NOMO-1 treated with DMSO at 0.1 percent for 48 hours (cell line): ENCODE results near the gene MCM5.
A peak's percentile ranks its signal among the peaks of the same experiment; 100 is the strongest.

Source experiments
- DNase-seq: peaks from one replicate; lab custom pipeline; 2025; ENCODE audit not compliant: unreplicated experiment; lab: John Stamatoyannopoulos, UW

MCM5 gene

DNA sequence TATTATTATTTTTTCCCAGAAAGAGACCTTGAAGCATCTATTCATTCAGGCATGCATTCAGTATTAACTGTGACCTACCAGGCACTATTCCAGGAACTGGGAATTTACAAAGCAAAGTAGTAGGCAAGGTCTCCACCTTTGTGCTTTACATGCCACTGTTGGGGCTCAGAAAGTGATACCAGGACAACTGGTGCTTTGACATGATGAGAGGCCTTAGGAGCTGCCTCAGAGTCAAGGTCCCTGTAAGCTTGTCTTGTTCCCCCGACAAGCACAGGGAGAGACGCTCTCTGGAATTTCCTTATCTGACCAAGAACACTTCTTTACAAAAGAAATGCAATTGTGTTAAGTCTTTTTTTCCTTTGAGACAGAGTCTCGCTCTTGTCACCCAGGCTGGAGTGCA is 21.3 kb upstream of the MCM5 start:
- DNase-seq = no peak

- DNase-seq = no peak
Measured at GRCh38 chr22:35379146-35379993, 20.6 kb upstream of the MCM5 start.

GRCh38 chr22:35380013-35380412 is 19.9 kb upstream of the MCM5 start:
- no peak for DNase-seq

DNA sequence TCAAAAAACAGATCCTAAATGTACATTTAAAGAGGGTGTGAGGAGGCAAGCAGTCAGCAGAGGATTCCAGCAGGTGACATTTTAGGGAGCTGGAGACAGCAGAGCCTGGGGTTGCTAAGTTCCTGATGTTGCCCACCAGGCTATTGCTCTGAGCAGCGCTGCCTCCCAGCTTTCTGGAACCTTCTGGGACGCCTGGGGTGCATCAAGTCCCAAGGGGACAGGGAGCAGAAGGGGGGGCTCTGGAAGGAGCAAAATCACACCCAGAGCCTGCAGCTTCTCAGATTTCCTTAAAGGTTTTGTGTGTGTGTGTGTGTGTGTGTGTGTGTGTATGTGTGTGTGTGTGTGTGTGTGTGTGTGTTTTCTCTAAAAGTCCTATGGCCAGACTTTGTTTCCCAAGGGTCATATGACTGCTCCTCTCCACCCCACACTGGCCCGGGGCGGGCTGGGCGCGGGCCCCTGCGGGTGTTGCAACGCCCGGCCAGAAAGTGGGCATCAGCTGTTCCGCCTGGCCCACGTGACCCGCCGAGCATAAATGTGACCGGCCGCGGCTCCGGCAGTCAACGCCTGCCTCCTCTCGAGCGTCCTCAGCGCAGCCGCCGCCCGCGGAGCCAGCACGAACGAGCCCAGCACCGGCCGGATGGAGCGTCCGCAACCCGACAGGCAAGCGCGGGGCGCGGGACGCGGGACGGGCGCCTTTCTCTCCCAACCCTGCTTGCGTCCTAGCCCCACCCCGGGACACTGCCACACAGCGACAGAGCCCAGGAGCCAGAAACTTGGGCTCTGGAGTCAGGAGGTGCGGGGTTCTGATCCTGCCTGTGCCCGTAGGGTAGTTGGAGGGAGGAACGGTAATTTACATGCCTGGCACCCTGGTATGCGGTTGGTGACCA is 19.2 kb upstream of the MCM5 start, which contains the start of gene HMOX1:
HMOX1 (plus strand) TSS at position 560 of the 887 bp plus-strand sequence; CDS start at position 638, 78 bp downstream.
- peak; percentile 75 for DNase-seq

- no peak for DNase-seq
Measured at GRCh38 chr22:35381424-35382009, 18.4 kb upstream of the MCM5 start.

GRCh38 chr22:35383679-35384071 is 16.3 kb upstream of the MCM5 start:
- no peak for DNase-seq

GRCh38 chr22:35384527-35384926 is 15.4 kb upstream of the MCM5 start:
- no peak for DNase-seq

- no peak for DNase-seq
Measured at GRCh38 chr22:35384975-35385588, 14.9 kb upstream of the MCM5 start.

DNA sequence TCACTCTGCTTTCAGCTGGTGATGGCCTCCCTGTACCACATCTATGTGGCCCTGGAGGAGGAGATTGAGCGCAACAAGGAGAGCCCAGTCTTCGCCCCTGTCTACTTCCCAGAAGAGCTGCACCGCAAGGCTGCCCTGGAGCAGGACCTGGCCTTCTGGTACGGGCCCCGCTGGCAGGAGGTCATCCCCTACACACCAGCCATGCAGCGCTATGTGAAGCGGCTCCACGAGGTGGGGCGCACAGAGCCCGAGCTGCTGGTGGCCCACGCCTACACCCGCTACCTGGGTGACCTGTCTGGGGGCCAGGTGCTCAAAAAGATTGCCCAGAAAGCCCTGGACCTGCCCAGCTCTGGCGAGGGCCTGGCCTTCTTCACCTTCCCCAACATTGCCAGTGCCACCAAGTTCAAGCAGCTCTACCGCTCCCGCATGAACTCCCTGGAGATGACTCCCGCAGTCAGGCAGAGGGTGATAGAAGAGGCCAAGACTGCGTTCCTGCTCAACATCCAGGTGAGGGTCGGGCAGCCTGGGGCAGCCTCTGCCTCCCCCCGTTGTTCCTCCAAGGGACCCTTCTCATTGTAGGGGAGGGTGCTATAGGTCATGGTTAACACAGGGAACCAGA is 13.2 kb upstream of the MCM5 start:
- no peak for DNase-seq

- DNase-seq = no peak
Measured at GRCh38 chr22:35390933-35391332, 9.0 kb upstream of the MCM5 start.

GRCh38 chr22:35392357-35392756 is 7.6 kb upstream of the MCM5 start:
- no peak for DNase-seq

- no peak for DNase-seq
Measured at GRCh38 chr22:35393116-35394010, 6.6 kb upstream of the MCM5 start.

- no peak for DNase-seq
Measured at GRCh38 chr22:35394011-35394312, 6.0 kb upstream of the MCM5 start.

- no peak for DNase-seq
Measured at GRCh38 chr22:35394810-35395563, 5.0 kb upstream of the MCM5 start.

- peak; percentile 44 for DNase-seq
Measured at GRCh38 chr22:35396622-35397021, 3.3 kb upstream of the MCM5 start.

GRCh38 chr22:35397095-35397904 is 2.6 kb upstream of the MCM5 start:
- DNase-seq = no peak

- no peak for DNase-seq
Measured at GRCh38 chr22:35398591-35398973, 1.4 kb upstream of the MCM5 start.

DNA sequence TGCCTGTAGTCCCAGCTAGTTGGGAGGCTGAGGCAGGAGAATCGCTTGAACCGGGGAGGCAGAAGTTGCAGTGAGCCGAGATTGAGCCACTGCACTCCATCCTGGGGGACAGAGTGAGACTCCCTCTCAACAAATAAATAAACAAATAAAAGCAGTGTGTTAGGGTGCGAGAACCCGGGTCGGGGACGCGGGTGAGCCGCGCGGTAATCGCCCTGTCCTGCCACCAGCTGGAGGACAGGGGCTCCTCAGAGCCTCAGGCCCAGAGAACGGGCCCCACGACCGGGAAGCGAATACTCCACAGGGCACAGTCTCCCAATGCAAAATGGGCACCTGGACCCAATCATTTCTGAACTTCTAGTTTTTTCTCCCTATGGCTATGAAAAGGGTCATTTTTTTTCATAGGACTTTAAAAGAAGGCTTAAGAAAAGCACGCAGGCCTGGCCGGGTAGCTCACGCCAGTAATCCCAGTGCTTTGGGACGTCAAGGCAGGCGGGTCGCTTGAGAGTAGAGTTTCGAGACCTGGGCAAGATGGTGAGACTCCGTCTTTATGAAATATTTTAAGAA is 744 bp upstream of the MCM5 start:
- no peak for DNase-seq
